Activated CD8-positive, alpha-beta memory T cell treated with anti-CD3 and anti-CD28 coated beads for 48 hours (primary cell): Measurements from ENCODE around the gene SARS1.
A peak's percentile ranks its signal among the peaks of the same experiment; 100 is the strongest.

Source experiments
- DNase-seq, 3 experiments: peaks; one replicate each; pipeline ENCODE4 v3.0.0-alpha.2; 2020; ENCODE audit warnings: low read depth in 2 of 3, low spot score in 2 of 3

The SARS1 gene

GRCh38 chr1:109248797-109249629, 35.3 kb downstream of the SARS1 start, which contains the start of gene CELSR2:
TSS of gene CELSR2 (plus strand) at chr1:109249539. CDS start at chr1:109250080, 541 bp downstream.
- peak in 2 of 3 experiments; percentile 26 to 36 for DNase-seq

- DNase-seq, result no peak
These were observed 36.1 kb downstream of the SARS1 start for GRCh38 chr1:109249654-109250401.

GRCh38 chr1:109250454-109251276, 36.9 kb downstream of the SARS1 start:
- no peak for DNase-seq

GRCh38 chr1:109251277-109252166, 37.8 kb downstream of the SARS1 start:
- no peak for DNase-seq

GRCh38 chr1:109252167-109252892, 38.6 kb downstream of the SARS1 start:
- DNase-seq, result no peak

- DNase-seq, result no peak
These were observed 39.4 kb downstream of the SARS1 start for GRCh38 chr1:109252893-109253802.

GRCh38 chr1:109253803-109254620, 40.3 kb downstream of the SARS1 start:
- no peak for DNase-seq

GRCh38 chr1:109254621-109255096, 40.9 kb downstream of the SARS1 start:
- no peak for DNase-seq

GRCh38 chr1:109255097-109255651, 41.5 kb downstream of the SARS1 start:
- no peak for DNase-seq

- DNase-seq, result no peak
These were observed 42.0 kb downstream of the SARS1 start for GRCh38 chr1:109255678-109256077.

GRCh38 chr1:109256085-109256484, 42.4 kb downstream of the SARS1 start:
- DNase-seq, result no peak

- no peak for DNase-seq
These were observed 43.4 kb downstream of the SARS1 start for GRCh38 chr1:109256971-109257681.

- no peak for DNase-seq
These were observed 44.1 kb downstream of the SARS1 start for GRCh38 chr1:109257682-109258421.

GRCh38 chr1:109258481-109259466, 45.1 kb downstream of the SARS1 start:
- DNase-seq, result no peak
